Measurements from ENCODE around the gene COPG1. TPM values are rescaled to one million over a fixed set of nuclear protein-coding genes. Genes with fewer than 3 reads are reported as not detected.
"Not testable (repeated sequence)": the region's sequence is repeated elsewhere in the genome, so short reads cannot be mapped to it uniquely, and the experiment has no call there.

The COPG1 gene
- total RNA-seq, 3 donors from 2014 or later (not counting 1 experiment from before 2014, with no cell fraction given) = 127 to 141 (median 135) TPM

GRCh38 chr3:129218742-129219141, 30.7 kb upstream of the COPG1 start:
- H3K4me1 ChIP-seq (ENCODE audit: control insufficient read depth, insufficient read depth, low read length) = no peaks in the 10 kb centered on the region
- Mint-ChIP-seq H3K36me3 (no peaks in the 10 kb centered on the region), H3K27ac (no peak overlapping the region), H3K4me1 (no peaks in the 10 kb centered on the region), H3K4me3 (no peak overlapping the region), H3K9me3 (no peaks in the 10 kb centered on the region), H3K27me3 (ENCODE audit: low read depth in 2 of 2) (peaks cover 0 to 3% of the 10 kb centered on the region in 2 donors)
- H3K4me3 ChIP-seq (ENCODE audit: low read length) = no peak overlapping the region
- H3K9me3 ChIP-seq (ENCODE audit: control insufficient read depth, insufficient read depth, low read length) = no peaks in the 10 kb centered on the region
- H3K27me3 ChIP-seq (ENCODE audit: control insufficient read depth, insufficient read depth, low read length) = no peaks in the 10 kb centered on the region
- H3K27ac ChIP-seq (ENCODE audit: low read length) = no peak overlapping the region
- intact Hi-C loops (cut with micrococcal nuclease) = no loop called here
- no peak for DNase-seq
- no peak for TF ChIP-seq CTCF (IDR thresholded peaks at IDR 0.05)
- no peaks in the 10 kb centered on the region for H3K36me3 ChIP-seq (ENCODE audit: control insufficient read depth, insufficient read depth, low read length)
- ATAC-seq = no peak
- WGBS (ENCODE audit: insufficient coverage) = 93% methylated on average over 2 of the region's 2 CpGs

DNA sequence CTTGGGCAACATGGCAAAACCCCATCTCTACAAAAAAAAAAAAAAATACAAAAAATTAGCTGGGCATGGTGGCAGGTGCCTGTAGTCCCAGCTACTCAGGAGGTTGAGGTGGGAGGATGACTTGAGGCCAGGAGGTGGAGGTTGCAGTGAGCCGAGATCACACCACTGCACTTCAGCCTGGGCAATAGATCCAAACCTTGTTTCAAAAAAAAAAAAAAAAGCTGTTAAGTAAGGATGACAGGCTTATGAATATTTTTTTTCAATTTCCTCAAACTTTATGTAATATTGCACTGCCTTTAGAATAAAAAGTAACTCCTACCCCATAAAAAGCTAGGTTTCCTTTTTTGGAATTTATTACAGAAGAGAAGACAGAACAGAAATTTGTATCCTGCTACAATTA, 25.0 kb upstream of the COPG1 start:
- H3K36me3 Mint-ChIP-seq; H3K9me3 ChIP-seq (ENCODE audit: control insufficient read depth, insufficient read depth, low read length); H3K4me1 Mint-ChIP-seq; H3K27me3 Mint-ChIP-seq (ENCODE audit: low read depth in 2 of 2); H3K27ac ChIP-seq (ENCODE audit: low read length); H3K9me3 Mint-ChIP-seq; ATAC-seq; H3K4me3 ChIP-seq (ENCODE audit: low read length); H3K4me3 Mint-ChIP-seq; H3K36me3 ChIP-seq (ENCODE audit: control insufficient read depth, insufficient read depth, low read length); H3K27me3 ChIP-seq (ENCODE audit: control insufficient read depth, insufficient read depth, low read length); H3K27ac Mint-ChIP-seq; DNase-seq; intact Hi-C loops (cut with micrococcal nuclease): not testable (repeated sequence)
- H3K4me1 ChIP-seq (ENCODE audit: control insufficient read depth, insufficient read depth, low read length) = peaks cover 22% of the 10 kb centered on the region
- WGBS (ENCODE audit: insufficient coverage) = 83% methylated on average over 1 of the region's 1 CpG

DNA sequence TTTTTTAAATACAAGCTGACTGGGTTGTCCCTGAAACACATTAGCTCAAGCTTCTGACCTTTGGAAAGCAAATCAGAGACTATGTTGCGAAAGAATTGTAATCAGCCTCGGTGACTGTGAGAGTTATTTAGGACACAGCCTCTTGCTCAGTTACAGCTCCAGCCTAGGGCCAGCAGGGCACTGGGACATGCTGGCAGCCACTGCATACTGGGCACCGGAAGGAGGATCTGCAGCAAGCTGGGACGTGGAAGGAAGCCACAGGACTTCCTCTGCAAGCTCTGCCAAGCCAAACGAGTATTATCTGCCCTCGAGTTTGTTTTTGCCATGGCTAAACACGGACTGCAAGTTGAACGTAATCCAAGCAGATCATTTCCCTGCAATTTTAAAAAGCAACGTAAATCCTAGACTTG, 24.4 kb upstream of the COPG1 start:
- H3K4me1 Mint-ChIP-seq = peaks cover 4 to 10% of the 10 kb centered on the region in 2 donors
- ATAC-seq (peak in 1 of 3 donors; percentile 29), DNase-seq (peak in 1 of 2 donors; percentile 27)
- H3K36me3 Mint-ChIP-seq = no peaks in the 10 kb centered on the region
- no peak overlapping the region for H3K27ac Mint-ChIP-seq
- Histone ChIP-seq H3K4me1 (ENCODE audit: control insufficient read depth, insufficient read depth, low read length) (peaks cover 28% of the 10 kb centered on the region), H3K9me3 (ENCODE audit: control insufficient read depth, insufficient read depth, low read length) (no peaks in the 10 kb centered on the region), H3K27me3 (ENCODE audit: control insufficient read depth, insufficient read depth, low read length) (no peaks in the 10 kb centered on the region), H3K4me3 (ENCODE audit: low read length) (no peak overlapping the region), H3K36me3 (ENCODE audit: control insufficient read depth, insufficient read depth, low read length) (no peaks in the 10 kb centered on the region), H3K27ac (ENCODE audit: low read length) (peak overlapping the region; percentile 35)
- intact Hi-C loops (cut with micrococcal nuclease) = no loop called here
- TF ChIP-seq CTCF (IDR thresholded peaks at IDR 0.05) = no peak
- H3K27me3 Mint-ChIP-seq (ENCODE audit: low read depth in 2 of 2) = peaks cover 0 to 2% of the 10 kb centered on the region in 2 donors
- H3K4me3 Mint-ChIP-seq = no peak overlapping the region
- 11% methylated on average over 9 of the region's 9 CpGs for WGBS (ENCODE audit: insufficient coverage)
- no peaks in the 10 kb centered on the region for H3K9me3 Mint-ChIP-seq

DNA sequence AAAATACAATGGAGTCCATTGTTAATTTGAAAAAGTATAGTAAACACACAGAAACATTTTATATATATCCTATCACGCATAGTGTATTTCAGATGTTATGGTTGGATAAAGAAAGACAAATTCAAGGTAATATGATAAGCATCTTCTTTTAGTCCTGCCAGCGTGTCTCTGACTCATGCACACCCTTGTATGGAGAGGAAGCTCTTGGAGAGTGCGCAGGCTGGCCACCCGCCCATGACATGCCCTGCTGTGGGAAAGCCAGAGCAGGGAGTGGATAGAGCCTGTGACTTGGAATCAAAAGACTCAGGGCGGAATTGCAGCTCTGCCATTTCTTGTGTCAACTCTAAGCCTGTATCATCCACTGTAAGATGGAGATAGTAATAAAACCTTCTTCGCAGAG, 23.0 kb upstream of the COPG1 start:
- peak in 1 of 3 donors; percentile 48 for ATAC-seq
- no peak overlapping the region for H3K27ac ChIP-seq (ENCODE audit: low read length)

More for the DNA sequence above, 23.0 kb upstream of the COPG1 start:
- H3K36me3 ChIP-seq (ENCODE audit: control insufficient read depth, insufficient read depth, low read length) = no peaks in the 10 kb centered on the region
- Mint-ChIP-seq H3K4me1 (peaks cover 4 to 10% of the 10 kb centered on the region in 2 donors), H3K9me3 (no peaks in the 10 kb centered on the region), H3K27me3 (ENCODE audit: low read depth in 2 of 2) (peaks cover 0 to 2% of the 10 kb centered on the region in 2 donors), H3K4me3 (no peak overlapping the region), H3K36me3 (no peaks in the 10 kb centered on the region), H3K27ac (no peak overlapping the region)
- no peak overlapping the region for H3K4me3 ChIP-seq (ENCODE audit: low read length)
- 88% methylated on average over 5 of the region's 6 CpGs for WGBS (ENCODE audit: insufficient coverage)
- H3K9me3 ChIP-seq (ENCODE audit: control insufficient read depth, insufficient read depth, low read length) = no peaks in the 10 kb centered on the region
- intact Hi-C loops (cut with micrococcal nuclease) = no loop called here
- DNase-seq = no peak
- TF ChIP-seq CTCF (IDR thresholded peaks at IDR 0.05) = no peak
- no peaks in the 10 kb centered on the region for H3K27me3 ChIP-seq (ENCODE audit: control insufficient read depth, insufficient read depth, low read length)
- peaks cover 28% of the 10 kb centered on the region for H3K4me1 ChIP-seq (ENCODE audit: control insufficient read depth, insufficient read depth, low read length)
